ENCODE data around the gene SEMA3C.

The SEMA3C gene

DNA sequence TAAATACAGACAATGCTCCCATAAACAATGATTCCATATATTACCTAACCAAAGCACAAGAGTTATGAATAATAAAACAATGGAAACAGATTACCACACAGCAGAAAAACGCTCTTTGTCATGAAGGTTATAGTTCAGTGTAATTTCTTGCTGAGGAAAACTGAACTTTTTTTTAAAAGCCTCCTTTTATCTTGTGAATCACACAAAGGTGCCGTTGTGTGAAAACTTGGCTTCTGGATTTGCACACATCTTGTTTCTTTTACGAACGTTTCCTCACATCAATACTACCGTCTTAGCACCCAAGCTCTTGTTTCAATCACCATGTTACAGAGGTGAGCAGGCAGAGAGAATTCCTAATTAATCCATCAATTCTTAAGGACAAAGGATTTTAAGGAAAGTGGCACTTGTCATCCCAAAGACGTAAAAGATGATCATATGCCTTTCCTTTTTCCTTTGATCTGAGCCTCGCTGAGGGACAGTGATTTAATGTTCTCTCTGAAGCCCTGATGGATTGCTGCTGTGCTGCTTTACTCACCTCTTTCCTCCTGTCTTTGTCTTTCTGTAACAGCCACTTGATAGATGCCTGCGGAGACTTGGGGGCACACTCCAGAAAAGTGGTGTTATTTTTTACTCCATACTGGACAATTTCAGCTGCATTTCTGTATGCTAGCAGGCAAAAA is 170.3 kb downstream of the SEMA3C start:
- no CpG with 5 or more reads among the region's 8 CpGs for WGBS, 2 donors (ENCODE audit: extremely low coverage in 2 of 2, insufficient read length in 2 of 2, insufficient replicate concordance in 1 of 2)
- Histone ChIP-seq H3K4ac (ENCODE audit: low read length) (no peak overlapping the region), H3K4me3 (ENCODE audit: low read length in 2 of 2) (no peak overlapping the region), H4K91ac (ENCODE audit: low read depth, low read length, poor library complexity) (no peak overlapping the region), H3K18ac (ENCODE audit: low read length) (no peak overlapping the region), H3K27ac (replicated peaks; ENCODE audit: low read length) (no peak overlapping the region), H3K36me3 (replicated peaks in 1 of 2; ENCODE audit: control insufficient read depth in 2 of 2, insufficient read depth in 2 of 2, low read length in 2 of 2) (peaks cover 0 to 7% of the 10 kb centered on the region in 2 donors), H3K4me2 (ENCODE audit: insufficient read depth, low read length, poor library complexity, severe bottlenecking) (no peak overlapping the region), H3K23ac (ENCODE audit: low read depth, low read length, poor library complexity) (no peak overlapping the region), H3K79me1 (ENCODE audit: low read depth, low read length) (no peaks in the 10 kb centered on the region), H3K14ac (ENCODE audit: low read length) (no peak overlapping the region), H3K27me3 (ENCODE audit: control insufficient read depth in 3 of 3, insufficient read depth in 3 of 3, low read depth in 1 of 3, low read length in 3 of 3) (no peaks in the 10 kb centered on the region), H3K9me3 (replicated peaks in 1 of 2; ENCODE audit: control insufficient read depth in 2 of 2, insufficient read depth in 1 of 2, low read depth in 1 of 2, low read length in 2 of 2) (peaks cover 0 to 4% of the 10 kb centered on the region in 2 donors), H3K9ac (ENCODE audit: low read depth, low read length, poor library complexity) (no peak overlapping the region), H2AFZ (ENCODE audit: low read length) (peak overlapping the region; percentile 52), H2BK12ac (ENCODE audit: low read length) (no peak overlapping the region), H4K8ac (ENCODE audit: low read depth, low read length) (no peak overlapping the region), H2BK120ac (ENCODE audit: low read depth, low read length) (no peak overlapping the region), H2BK15ac (ENCODE audit: low read length) (no peak overlapping the region), H2BK5ac (ENCODE audit: low read length) (no peak overlapping the region), H3K4me1 (ENCODE audit: control insufficient read depth in 2 of 2, insufficient read depth in 1 of 2, low read depth in 1 of 2, low read length in 2 of 2) (peaks cover 0 to 13% of the 10 kb centered on the region in 2 donors), H2AK5ac (ENCODE audit: low read depth, low read length) (no peak overlapping the region)
- DNase-seq (ENCODE audit: low spot score), result no peak

DNA sequence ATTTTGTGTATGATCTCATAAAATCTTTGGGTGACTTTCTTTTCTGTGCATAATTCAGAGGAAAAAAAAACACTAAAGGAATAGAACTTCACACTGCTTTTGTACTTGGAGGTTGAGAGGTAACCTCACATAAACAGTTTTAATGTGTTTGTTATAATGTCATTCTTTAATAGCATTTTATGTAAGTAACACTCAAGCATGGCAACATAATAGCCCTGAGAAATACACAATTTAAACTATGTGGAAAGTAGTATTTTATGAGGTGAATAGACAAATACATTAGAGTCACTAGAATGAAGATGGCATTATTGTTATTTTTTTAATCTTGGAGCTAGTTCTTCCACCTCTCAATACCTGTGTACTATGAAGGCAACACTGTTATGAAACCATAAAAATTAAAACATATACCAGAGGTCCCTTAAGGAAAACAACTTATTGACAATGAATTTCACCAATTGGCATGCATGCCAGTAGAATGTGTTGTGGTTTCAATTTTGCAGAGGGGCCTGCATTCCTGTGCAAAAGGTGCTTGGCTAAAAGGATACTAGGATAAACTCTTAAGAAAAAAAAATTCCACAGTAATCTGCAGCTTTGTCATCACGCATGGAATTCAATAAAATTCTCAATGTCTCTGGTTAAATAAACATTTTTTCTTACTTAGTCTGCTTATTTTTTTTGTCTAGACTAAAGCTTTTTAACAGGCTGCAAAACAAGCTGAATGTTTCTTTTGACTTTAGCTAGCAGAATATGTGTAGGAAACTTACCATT is 177.9 kb downstream of the SEMA3C start:
- Histone ChIP-seq H2BK15ac (ENCODE audit: low read length) (no peak overlapping the region), H3K4ac (ENCODE audit: low read length) (no peak overlapping the region), H2AK5ac (ENCODE audit: low read depth, low read length) (no peak overlapping the region), H2BK12ac (ENCODE audit: low read length) (no peak overlapping the region), H3K9me3 (replicated peaks in 1 of 2; ENCODE audit: control insufficient read depth in 2 of 2, insufficient read depth in 1 of 2, low read depth in 1 of 2, low read length in 2 of 2) (no peaks in the 10 kb centered on the region), H3K9ac (ENCODE audit: low read depth, low read length, poor library complexity) (no peak overlapping the region), H3K27me3 (ENCODE audit: control insufficient read depth in 3 of 3, insufficient read depth in 3 of 3, low read depth in 1 of 3, low read length in 3 of 3) (no peaks in the 10 kb centered on the region), H2AFZ (ENCODE audit: low read length) (no peak overlapping the region), H3K4me3 (ENCODE audit: low read length in 2 of 2) (no peak overlapping the region), H3K14ac (ENCODE audit: low read length) (no peak overlapping the region), H3K23ac (ENCODE audit: low read depth, low read length, poor library complexity) (no peak overlapping the region), H3K18ac (ENCODE audit: low read length) (no peak overlapping the region), H3K79me1 (ENCODE audit: low read depth, low read length) (no peaks in the 10 kb centered on the region), H3K27ac (replicated peaks; ENCODE audit: low read length) (no peak overlapping the region), H3K4me1 (ENCODE audit: control insufficient read depth in 2 of 2, insufficient read depth in 1 of 2, low read depth in 1 of 2, low read length in 2 of 2) (no peaks in the 10 kb centered on the region), H3K36me3 (replicated peaks in 1 of 2; ENCODE audit: control insufficient read depth in 2 of 2, insufficient read depth in 2 of 2, low read length in 2 of 2) (peaks cover 0 to 7% of the 10 kb centered on the region in 2 donors), H3K4me2 (ENCODE audit: insufficient read depth, low read length, poor library complexity, severe bottlenecking) (no peak overlapping the region), H2BK120ac (ENCODE audit: low read depth, low read length) (no peak overlapping the region), H4K8ac (ENCODE audit: low read depth, low read length) (no peak overlapping the region), H2BK5ac (ENCODE audit: low read length) (no peak overlapping the region), H4K91ac (ENCODE audit: low read depth, low read length, poor library complexity) (no peak overlapping the region)
- no peak for DNase-seq (ENCODE audit: low spot score)
- no CpG with 5 or more reads among the region's 1 CpG for WGBS, 2 donors (ENCODE audit: extremely low coverage in 2 of 2, insufficient read length in 2 of 2, insufficient replicate concordance in 1 of 2)

DNA sequence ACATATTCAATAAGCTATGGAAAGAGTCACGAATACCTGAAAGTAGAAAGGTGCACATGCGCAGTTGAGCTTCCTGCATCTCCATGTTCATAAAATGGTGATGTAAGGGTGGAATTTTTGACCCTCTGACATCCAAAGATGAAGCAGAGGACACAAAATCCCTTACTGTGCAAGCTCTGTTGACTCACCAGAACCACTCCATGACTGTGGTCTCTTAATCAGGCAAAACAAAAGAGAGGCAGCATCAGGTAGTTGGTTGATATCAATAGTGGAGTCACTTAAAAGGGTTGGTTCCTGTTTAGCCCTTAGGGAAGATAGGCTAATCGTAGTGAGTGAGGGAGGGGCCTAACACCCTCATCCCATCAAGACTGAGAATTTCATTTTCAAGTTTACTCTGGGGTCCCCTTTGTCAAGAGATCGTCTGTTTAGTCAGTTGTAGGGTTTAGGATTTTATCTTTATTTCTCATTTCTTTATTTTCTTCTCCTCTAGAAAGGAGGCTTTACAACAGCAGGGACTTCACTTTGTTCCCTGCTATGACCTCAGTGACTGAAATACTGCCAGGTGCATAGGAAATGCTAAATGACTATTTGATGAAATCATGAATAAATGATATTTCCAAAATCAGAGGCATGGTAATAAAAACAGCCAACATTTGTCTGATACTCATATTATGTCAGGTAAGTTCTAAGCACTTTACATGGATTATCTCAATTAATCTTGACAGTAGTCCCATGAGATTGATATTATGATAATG is 182.3 kb downstream of the SEMA3C start:
- no peak overlapping the region for H3K27ac ChIP-seq (replicated peaks; ENCODE audit: low read length)
- H3K27me3 ChIP-seq (ENCODE audit: control insufficient read depth in 3 of 3, insufficient read depth in 3 of 3, low read depth in 1 of 3, low read length in 3 of 3), result no peaks in the 10 kb centered on the region
- H2BK15ac ChIP-seq (ENCODE audit: low read length), result no peak overlapping the region
- no peak overlapping the region for H2BK120ac ChIP-seq (ENCODE audit: low read depth, low read length)
- H3K9ac ChIP-seq (ENCODE audit: low read depth, low read length, poor library complexity), result no peak overlapping the region
- DNase-seq (ENCODE audit: low spot score), result no peak
- no peak overlapping the region for H3K14ac ChIP-seq (ENCODE audit: low read length)
- H3K36me3 ChIP-seq (replicated peaks in 1 of 2; ENCODE audit: control insufficient read depth in 2 of 2, insufficient read depth in 2 of 2, low read length in 2 of 2), result no peaks in the 10 kb centered on the region
- no peaks in the 10 kb centered on the region for H3K4me1 ChIP-seq (ENCODE audit: control insufficient read depth in 2 of 2, insufficient read depth in 1 of 2, low read depth in 1 of 2, low read length in 2 of 2)
- H3K4me2 ChIP-seq (ENCODE audit: insufficient read depth, low read length, poor library complexity, severe bottlenecking), result no peak overlapping the region
- H2AK5ac ChIP-seq (ENCODE audit: low read depth, low read length), result no peak overlapping the region
- H4K91ac ChIP-seq (ENCODE audit: low read depth, low read length, poor library complexity), result no peak overlapping the region
- no peak overlapping the region for H3K4ac ChIP-seq (ENCODE audit: low read length)
- no peak overlapping the region for H2BK12ac ChIP-seq (ENCODE audit: low read length)
- no peak overlapping the region for H3K4me3 ChIP-seq (ENCODE audit: low read length in 2 of 2)
- H3K18ac ChIP-seq (ENCODE audit: low read length), result no peak overlapping the region
- H4K8ac ChIP-seq (ENCODE audit: low read depth, low read length), result no peak overlapping the region
- H3K23ac ChIP-seq (ENCODE audit: low read depth, low read length, poor library complexity), result no peak overlapping the region
- no peaks in the 10 kb centered on the region for H3K9me3 ChIP-seq (replicated peaks in 1 of 2; ENCODE audit: control insufficient read depth in 2 of 2, insufficient read depth in 1 of 2, low read depth in 1 of 2, low read length in 2 of 2)
- no peaks in the 10 kb centered on the region for H3K79me1 ChIP-seq (ENCODE audit: low read depth, low read length)
- no peak overlapping the region for H2AFZ ChIP-seq (ENCODE audit: low read length)
- no CpG with 5 or more reads among the region's 4 CpGs for WGBS, 2 donors (ENCODE audit: extremely low coverage in 2 of 2, insufficient read length in 2 of 2, insufficient replicate concordance in 1 of 2)
- no peak overlapping the region for H2BK5ac ChIP-seq (ENCODE audit: low read length)

DNA sequence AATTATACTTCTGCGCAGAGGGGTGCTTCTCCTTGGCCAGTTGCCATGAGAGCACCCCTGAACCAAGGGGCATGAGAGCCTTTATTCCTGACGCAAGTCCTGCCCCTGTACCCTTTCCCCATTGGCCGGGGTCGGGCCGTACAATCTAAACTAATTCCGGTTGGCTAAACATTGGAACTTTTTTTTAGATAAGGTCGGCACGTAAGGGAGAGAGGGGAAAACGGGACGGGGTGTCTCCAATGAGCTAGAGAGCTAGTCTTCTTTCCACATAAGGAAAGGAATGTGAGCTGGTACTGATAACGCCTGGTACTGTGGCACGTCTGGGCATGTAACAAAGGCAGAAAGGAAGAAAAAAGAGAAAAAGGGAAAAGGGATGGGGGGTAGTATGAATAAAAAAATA is 183.5 kb downstream of the SEMA3C start:
- no peak overlapping the region for H2BK5ac ChIP-seq (ENCODE audit: low read length)
- no peak overlapping the region for H4K91ac ChIP-seq (ENCODE audit: low read depth, low read length, poor library complexity)
- no CpG with 5 or more reads among the region's 12 CpGs for WGBS, 2 donors (ENCODE audit: extremely low coverage in 2 of 2, insufficient read length in 2 of 2, insufficient replicate concordance in 1 of 2)
- H3K4ac ChIP-seq (ENCODE audit: low read length), result no peak overlapping the region
- no peak overlapping the region for H3K9ac ChIP-seq (ENCODE audit: low read depth, low read length, poor library complexity)
- no peak overlapping the region for H3K4me2 ChIP-seq (ENCODE audit: insufficient read depth, low read length, poor library complexity, severe bottlenecking)
- no peak overlapping the region for H3K18ac ChIP-seq (ENCODE audit: low read length)
- no peak overlapping the region for H2BK120ac ChIP-seq (ENCODE audit: low read depth, low read length)
- no peaks in the 10 kb centered on the region for H3K36me3 ChIP-seq (replicated peaks in 1 of 2; ENCODE audit: control insufficient read depth in 2 of 2, insufficient read depth in 2 of 2, low read length in 2 of 2)
- no peaks in the 10 kb centered on the region for H3K79me1 ChIP-seq (ENCODE audit: low read depth, low read length)
- H3K27ac ChIP-seq (replicated peaks; ENCODE audit: low read length), result no peak overlapping the region
- H2BK15ac ChIP-seq (ENCODE audit: low read length), result no peak overlapping the region
- H3K23ac ChIP-seq (ENCODE audit: low read depth, low read length, poor library complexity), result no peak overlapping the region
- H2AFZ ChIP-seq (ENCODE audit: low read length), result no peak overlapping the region
- H3K9me3 ChIP-seq (replicated peaks in 1 of 2; ENCODE audit: control insufficient read depth in 2 of 2, insufficient read depth in 1 of 2, low read depth in 1 of 2, low read length in 2 of 2), result no peaks in the 10 kb centered on the region
- no peak overlapping the region for H2AK5ac ChIP-seq (ENCODE audit: low read depth, low read length)
- no peak for DNase-seq (ENCODE audit: low spot score)
- no peaks in the 10 kb centered on the region for H3K27me3 ChIP-seq (ENCODE audit: control insufficient read depth in 3 of 3, insufficient read depth in 3 of 3, low read depth in 1 of 3, low read length in 3 of 3)
- no peaks in the 10 kb centered on the region for H3K4me1 ChIP-seq (ENCODE audit: control insufficient read depth in 2 of 2, insufficient read depth in 1 of 2, low read depth in 1 of 2, low read length in 2 of 2)
- H4K8ac ChIP-seq (ENCODE audit: low read depth, low read length), result no peak overlapping the region
- no peak overlapping the region for H2BK12ac ChIP-seq (ENCODE audit: low read length)
- H3K14ac ChIP-seq (ENCODE audit: low read length), result no peak overlapping the region
- no peak overlapping the region for H3K4me3 ChIP-seq (ENCODE audit: low read length in 2 of 2)
